Activated B cell treated with CpG ODN at 0.5 μM for 24 hours (primary cell): ENCODE data around the gene SGSH. TPM values are rescaled to one million over a fixed set of nuclear protein-coding genes. Genes with fewer than 3 reads are reported as not detected.

Experiments
- ATAC-seq: fragments of 200-7000 bp; cut with Tn5 transposase; one replicate; pipeline ENCODE4 v1.10.0; 2021; ENCODE audit warnings: low read depth, mild to moderate bottlenecking, moderate library complexity
- CTCF ChIA-PET: fragments of 350-600 bp; sonication (Branson Sonifier 250); formaldehyde crosslinking; loops from one replicate; lab custom pipeline; 2021; ENCODE audit warnings: antibody characterized with exemption; lab: Charles Lee
- POLR2A ChIA-PET: fragments of 350-600 bp; sonication (Branson Sonifier 250); formaldehyde crosslinking; loops from one replicate; lab custom pipeline; 2021; ENCODE audit warnings: antibody characterized with exemption; lab: Charles Lee
- DNase-seq: peaks from one replicate; pipeline ENCODE4 v3.0.0; 2022
- H3K27ac Mint-ChIP-seq: one replicate; pipeline ENCODE4 v1.8.0; 2020; ENCODE audit warnings: mixed read lengths
- H3K27me3 Mint-ChIP-seq: one replicate; pipeline ENCODE4 v1.8.0; 2021; ENCODE audit warnings: mixed read lengths
- H3K36me3 Mint-ChIP-seq: one replicate; pipeline ENCODE4 v1.8.0; 2021; ENCODE audit warnings: low read depth, mixed read lengths
- H3K4me1 Mint-ChIP-seq: one replicate; pipeline ENCODE4 v1.8.0; 2021; ENCODE audit warnings: mixed read lengths
- H3K4me3 Mint-ChIP-seq: one replicate; pipeline ENCODE4 v1.8.0; 2020; ENCODE audit warnings: mild to moderate bottlenecking, mixed read lengths
- H3K9me3 Mint-ChIP-seq: one replicate; pipeline ENCODE4 v1.8.0; 2020; ENCODE audit warnings: mixed read lengths
- CTCF ChIP-seq: fragments of 200-600 bp; IDR thresholded peaks from one replicate; pipeline ENCODE4 v1.8.0; 2022; ENCODE audit warnings: antibody characterized with exemption, mild to moderate bottlenecking
- intact Hi-C: fragments of 100-400 bp; cut with micrococcal nuclease; formaldehyde crosslinking; loops from one replicate; pipeline ENCODE4 v1.15.1; 2024
- total RNA-seq: library from RNA; stranded (reverse); gene quantifications from 2 replicates; pipeline ENCODE4 v1.2.3, GENCODE V29; 2022

The SGSH gene
- total RNA-seq, 1 donor from 2014 or later: 41.3 TPM

DNA sequence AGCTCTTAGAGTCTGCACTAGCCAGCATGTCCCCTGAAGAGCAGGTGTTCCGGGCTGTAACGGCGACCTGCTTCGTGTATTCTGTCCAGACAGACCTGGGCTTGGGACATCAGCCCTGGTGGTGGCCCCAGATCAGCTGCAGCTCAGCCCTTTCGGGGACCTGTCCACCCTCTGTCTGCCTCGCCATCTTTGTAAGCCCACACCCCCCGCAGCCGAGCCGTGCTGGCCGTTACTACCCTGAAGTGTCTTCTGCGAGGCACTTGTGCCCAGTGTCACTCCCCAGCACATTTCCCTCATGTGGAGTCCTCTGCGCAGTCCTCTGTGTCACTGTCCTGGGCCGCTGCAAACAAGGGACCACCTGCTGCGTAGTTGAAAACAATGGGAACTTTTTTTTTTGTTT is 39.9 kb downstream of the SGSH start:
- Mint-ChIP-seq H3K27me3 (no peaks in the 10 kb centered on the region), H3K36me3 (no peaks in the 10 kb centered on the region), H3K9me3 (no peaks in the 10 kb centered on the region), H3K4me1 (no peaks in the 10 kb centered on the region), H3K4me3 (no peak overlapping the region), H3K27ac (no peak overlapping the region)
- no peak for TF ChIP-seq CTCF
- ATAC-seq (no peak), DNase-seq (no peak)
- intact Hi-C loops: no loop called here
- ChIA-PET POLR2A (no interaction called here), CTCF (no interaction called here)

- TF ChIP-seq CTCF: no peak
Observed at GRCh38 chr17:80177986-80178595, 42.0 kb downstream of the SGSH start.

GRCh38 chr17:80176757-80177156 is 43.4 kb downstream of the SGSH start:
- Mint-ChIP-seq H3K9me3 (no peaks in the 10 kb centered on the region), H3K4me3 (no peak overlapping the region), H3K36me3 (no peaks in the 10 kb centered on the region), H3K4me1 (no peaks in the 10 kb centered on the region), H3K27me3 (peaks cover 2% of the 10 kb centered on the region), H3K27ac (no peak overlapping the region)
- ChIA-PET CTCF (no interaction called here), POLR2A (no interaction called here)
- DNase-seq (no peak), ATAC-seq (no peak)
- TF ChIP-seq CTCF: no peak
- intact Hi-C loops: no loop called here

More at GRCh38 chr17:80177986-80178595, 42.0 kb downstream of the SGSH start:
- H3K9me3 Mint-ChIP-seq: no peaks in the 10 kb centered on the region
- H3K27me3 Mint-ChIP-seq: peaks cover 1% of the 10 kb centered on the region
- no peak overlapping the region for H3K27ac Mint-ChIP-seq
- ATAC-seq (no peak), DNase-seq (no peak)
- H3K4me1 Mint-ChIP-seq: no peaks in the 10 kb centered on the region
- no peak overlapping the region for H3K4me3 Mint-ChIP-seq
- no peaks in the 10 kb centered on the region for H3K36me3 Mint-ChIP-seq
- ChIA-PET POLR2A (no interaction called here), CTCF (no interaction called here)
- intact Hi-C loops: no loop called here

- no peaks in the 10 kb centered on the region for H3K4me1 Mint-ChIP-seq
- no peak overlapping the region for H3K27ac Mint-ChIP-seq
- TF ChIP-seq CTCF: no peak
- no peaks in the 10 kb centered on the region for H3K9me3 Mint-ChIP-seq
- peaks cover 2% of the 10 kb centered on the region for H3K27me3 Mint-ChIP-seq
- CTCF ChIA-PET: no interaction called here
- H3K4me3 Mint-ChIP-seq: no peak overlapping the region
- H3K36me3 Mint-ChIP-seq: no peaks in the 10 kb centered on the region
- ATAC-seq: no peak
- intact Hi-C loops: no loop called here
- POLR2A ChIA-PET: no interaction called here
- no peak for DNase-seq
Observed at GRCh38 chr17:80173916-80174315, 46.2 kb downstream of the SGSH start.

- H3K36me3 Mint-ChIP-seq: no peaks in the 10 kb centered on the region
- ATAC-seq (no peak), DNase-seq (no peak)
- no peak for TF ChIP-seq CTCF
- no peaks in the 10 kb centered on the region for H3K4me1 Mint-ChIP-seq
- H3K4me3 Mint-ChIP-seq: no peak overlapping the region
- ChIA-PET CTCF (no interaction called here), POLR2A (no interaction called here)
- H3K27ac Mint-ChIP-seq: no peak overlapping the region
- no peaks in the 10 kb centered on the region for H3K9me3 Mint-ChIP-seq
- intact Hi-C loops: no loop called here
- peaks cover 2% of the 10 kb centered on the region for H3K27me3 Mint-ChIP-seq
Observed at GRCh38 chr17:80173126-80173525, 47.0 kb downstream of the SGSH start.
